Kidney (tissue), 14 donors: ENCODE measurements around the gene MYH7B. TPM values are rescaled to one million over a fixed set of nuclear protein-coding genes. Genes with fewer than 3 reads are reported as not detected.

Experiments
- DNase-seq, 5 donors: peaks; one replicate each; pipeline ENCODE4 v3.0.0-alpha.2; 2013 to 2020
- FAIRE-seq: peaks from 2 replicates; lab custom pipeline; 2012; peaks lifted over from hg19 to GRCh38; lab: Jason Lieb, UNC
- H3K27ac ChIP-seq, 2 donors: one replicate each; pipeline ENCODE4 v1.7.0; 2013; ENCODE audit warnings: low read depth in 2 of 2, low read length in 2 of 2, inconsistent platforms in 1 of 2
- H3K27me3 ChIP-seq: one replicate; pipeline ENCODE4 v1.7.1; 2013; ENCODE audit warnings: low read length, inconsistent platforms; ENCODE audit not compliant: control insufficient read depth, insufficient read depth
- H3K36me3 ChIP-seq, 3 donors: one replicate each; pipeline versions ENCODE4 v1.7.0 to v1.7.1; 2013; ENCODE audit warnings: low read length in 3 of 3, control low read depth in 1 of 3, inconsistent platforms in 1 of 3; ENCODE audit not compliant: insufficient read depth in 3 of 3, control insufficient read depth in 2 of 3
- H3K4me1 ChIP-seq, 3 donors: one replicate each; pipeline versions ENCODE4 v1.7.0 to v1.7.1; 2013; ENCODE audit warnings: low read length in 3 of 3, inconsistent platforms in 1 of 3, low read depth in 1 of 3; ENCODE audit not compliant: control insufficient read depth in 2 of 3, insufficient read depth in 2 of 3
- H3K4me3 ChIP-seq, 3 donors: one replicate each; pipeline versions ENCODE4 v1.7.0 to v1.8.1; 2013; ENCODE audit warnings: low read length in 3 of 3, control low read depth in 1 of 3, inconsistent platforms in 1 of 3
- H3K9ac ChIP-seq, 3 donors: one replicate each; pipeline versions ENCODE4 v1.7.0 to v1.7.1; 2013; ENCODE audit warnings: low read length in 3 of 3, control low read depth in 1 of 3, inconsistent platforms in 1 of 3
- H3K9me3 ChIP-seq, 3 donors: one replicate each; pipeline versions ENCODE4 v1.7.0 to v1.7.1; 2013; ENCODE audit warnings: low read length in 3 of 3, control low read depth in 1 of 3, inconsistent platforms in 1 of 3; ENCODE audit not compliant: control insufficient read depth in 2 of 3, insufficient read depth in 1 of 3
- intact Hi-C: fragments of 100-400 bp; cut with DNase I; formaldehyde crosslinking; loops from one replicate; pipeline ENCODE4 v1.11.1; 2022
- polyA plus RNA-seq: library from polyadenylated mRNA; stranded (reverse); fragments of 350-450 nt; fragmentation: Illumina TruSeq; extraction: RNeasy Lipid Tissue Mini Kit (QIAGEN cat#74804); gene quantifications from one replicate; pipeline ENCODE4 v1.2.3, GENCODE V29; 2014; ENCODE audit warnings: low read depth, low replicate concordance; ENCODE audit not compliant: insufficient read depth
- total RNA-seq: library from RNA; stranded (reverse); fragmentation: NEBNext Ultra II Directional; extraction: Animal tissue kit (Norgen Biotek cat#: 25700); gene quantifications from one replicate; pipeline ENCODE4 v1.2.1, GENCODE V29; 2021
- TF ChIP-seq, protein P1 (sequence below): IDR thresholded peaks from 3 replicates; pipeline ENCODE4 v1.5.1; 2012; ENCODE audit warnings: mild to moderate bottlenecking, moderate library complexity, borderline replicate concordance; ENCODE audit not compliant: insufficient read depth; ENCODE audit errors: extremely low read depth
- donor health status: control.
- donor health status: control.
- donor health status: control.
- donor health status: control.
- donor health status: control.
- donor health status: DM: yes; HTN: yes; CAD: no.
- donor health status: Normal renal cell carcinoma (clear cell type).

The MYH7B gene
- total and polyA plus RNA-seq, 2 donors from 2014 or later: 0.76 to 3.7 TPM

DNA sequence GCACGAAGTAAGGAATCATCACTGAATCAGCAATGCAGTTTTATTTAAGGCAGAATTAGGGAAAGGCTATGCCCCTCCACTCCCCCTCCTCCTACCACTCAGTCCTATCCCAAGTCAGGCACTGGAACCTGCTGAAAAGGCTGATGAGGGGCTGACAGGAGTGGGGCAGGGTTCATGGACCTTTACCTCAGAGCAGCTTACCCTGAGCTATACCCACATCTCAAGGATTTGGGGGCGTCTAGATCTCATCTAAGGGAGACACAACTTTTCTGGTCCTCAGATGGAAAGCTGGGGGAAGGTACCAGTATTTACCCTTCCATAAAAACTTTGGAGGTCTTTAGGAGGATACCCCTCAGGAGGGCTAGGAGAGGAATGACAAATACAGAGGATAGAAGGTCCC lies 27.3 kb upstream of the MYH7B start:
- FAIRE-seq (no peak), DNase-seq (no peak)
- H3K9me3 ChIP-seq: no peaks in the 10 kb centered on the region
- H3K4me3 ChIP-seq: no peak overlapping the region
- H3K4me1 ChIP-seq: no peaks in the 10 kb centered on the region
- no peak overlapping the region for H3K27ac ChIP-seq
- intact Hi-C loops: no loop called here
- peaks cover 2 to 53% (median 37%) of the 10 kb centered on the region in 3 donors for H3K36me3 ChIP-seq
- no peak overlapping the region for H3K9ac ChIP-seq
- H3K27me3 ChIP-seq: no peaks in the 10 kb centered on the region
- TF ChIP-seq, protein P1, sequence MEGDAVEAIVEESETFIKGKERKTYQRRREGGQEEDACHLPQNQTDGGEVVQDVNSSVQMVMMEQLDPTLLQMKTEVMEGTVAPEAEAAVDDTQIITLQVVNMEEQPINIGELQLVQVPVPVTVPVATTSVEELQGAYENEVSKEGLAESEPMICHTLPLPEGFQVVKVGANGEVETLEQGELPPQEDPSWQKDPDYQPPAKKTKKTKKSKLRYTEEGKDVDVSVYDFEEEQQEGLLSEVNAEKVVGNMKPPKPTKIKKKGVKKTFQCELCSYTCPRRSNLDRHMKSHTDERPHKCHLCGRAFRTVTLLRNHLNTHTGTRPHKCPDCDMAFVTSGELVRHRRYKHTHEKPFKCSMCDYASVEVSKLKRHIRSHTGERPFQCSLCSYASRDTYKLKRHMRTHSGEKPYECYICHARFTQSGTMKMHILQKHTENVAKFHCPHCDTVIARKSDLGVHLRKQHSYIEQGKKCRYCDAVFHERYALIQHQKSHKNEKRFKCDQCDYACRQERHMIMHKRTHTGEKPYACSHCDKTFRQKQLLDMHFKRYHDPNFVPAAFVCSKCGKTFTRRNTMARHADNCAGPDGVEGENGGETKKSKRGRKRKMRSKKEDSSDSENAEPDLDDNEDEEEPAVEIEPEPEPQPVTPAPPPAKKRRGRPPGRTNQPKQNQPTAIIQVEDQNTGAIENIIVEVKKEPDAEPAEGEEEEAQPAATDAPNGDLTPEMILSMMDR: no peak

DNA sequence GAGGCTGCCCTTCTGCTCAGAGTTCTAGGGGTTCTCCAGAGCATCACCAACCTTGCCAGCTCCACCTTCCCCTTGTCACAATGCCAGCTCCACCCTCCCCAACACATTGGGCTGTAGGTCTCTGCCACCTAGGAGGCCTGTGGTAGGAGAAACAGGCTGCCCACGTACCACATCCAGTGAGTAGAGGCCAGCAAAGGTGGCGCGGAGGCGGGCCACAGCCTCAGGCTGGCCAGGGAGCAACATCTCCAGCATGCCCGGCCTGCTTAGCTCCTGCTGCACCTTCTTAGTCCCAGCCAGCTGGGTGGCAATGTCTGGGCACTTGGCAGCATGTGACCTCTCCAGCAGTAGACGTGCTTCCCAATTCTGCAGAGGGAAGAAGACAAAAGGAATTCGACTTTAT lies 23.9 kb upstream of the MYH7B start:
- H3K36me3 ChIP-seq: peaks cover 2 to 39% (median 17%) of the 10 kb centered on the region in 3 donors
- no peak overlapping the region for H3K9ac ChIP-seq
- H3K4me1 ChIP-seq: no peaks in the 10 kb centered on the region
- no peak overlapping the region for H3K27ac ChIP-seq
- no peaks in the 10 kb centered on the region for H3K9me3 ChIP-seq
- intact Hi-C loops: no loop called here
- TF ChIP-seq, protein P1: no peak
- FAIRE-seq: no peak
- H3K27me3 ChIP-seq: no peaks in the 10 kb centered on the region
- H3K4me3 ChIP-seq: no peak overlapping the region
- no peak for DNase-seq

DNA sequence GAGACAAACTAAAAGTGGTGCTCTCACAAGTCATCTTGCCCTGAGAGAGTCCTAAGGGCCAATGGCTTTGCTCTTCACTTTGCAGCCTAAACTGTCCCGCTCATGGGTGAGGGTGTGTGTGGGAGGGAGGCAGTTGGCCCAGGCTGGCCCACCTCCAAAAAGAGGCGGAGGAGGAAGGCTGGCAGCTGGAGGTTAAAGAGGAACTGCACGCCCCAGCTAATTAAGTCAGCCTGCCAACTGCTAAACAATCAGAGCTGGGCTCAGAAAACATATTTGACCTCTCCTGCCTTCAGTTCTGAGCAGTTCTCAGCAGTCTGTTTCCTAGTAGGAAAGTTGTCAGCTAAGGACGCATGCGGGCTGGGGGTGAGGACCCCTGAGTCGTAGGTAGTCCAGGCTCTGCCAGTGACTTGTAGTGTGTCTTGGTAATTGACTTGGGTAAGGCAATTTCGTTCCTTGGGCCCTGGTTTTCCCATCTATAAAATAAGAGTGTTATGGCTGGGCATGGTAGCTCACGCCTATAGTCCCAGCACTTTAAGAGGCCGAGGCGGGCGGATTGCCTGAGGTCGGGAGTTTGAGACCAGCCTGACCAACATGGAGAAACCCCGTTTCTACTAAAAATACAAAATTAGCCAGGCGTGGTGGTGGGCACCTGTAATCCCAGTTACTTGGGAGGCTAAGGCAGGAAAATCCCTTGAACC lies 17.1 kb upstream of the MYH7B start:
- Histone ChIP-seq H3K27me3 (no peaks in the 10 kb centered on the region), H3K36me3 (peaks cover 0 to 25% (median 12%) of the 10 kb centered on the region in 3 donors), H3K9me3 (no peaks in the 10 kb centered on the region), H3K9ac (no peak overlapping the region), H3K4me3 (no peak overlapping the region), H3K27ac (peak overlapping the region in 1 of 2 donors; percentile 16), H3K4me1 (peaks cover 0 to 5% (median 2%) of the 10 kb centered on the region in 3 donors)
- FAIRE-seq: no peak
- TF ChIP-seq, protein P1: no peak
- no peak for DNase-seq
- intact Hi-C loops: no loop called here

DNA sequence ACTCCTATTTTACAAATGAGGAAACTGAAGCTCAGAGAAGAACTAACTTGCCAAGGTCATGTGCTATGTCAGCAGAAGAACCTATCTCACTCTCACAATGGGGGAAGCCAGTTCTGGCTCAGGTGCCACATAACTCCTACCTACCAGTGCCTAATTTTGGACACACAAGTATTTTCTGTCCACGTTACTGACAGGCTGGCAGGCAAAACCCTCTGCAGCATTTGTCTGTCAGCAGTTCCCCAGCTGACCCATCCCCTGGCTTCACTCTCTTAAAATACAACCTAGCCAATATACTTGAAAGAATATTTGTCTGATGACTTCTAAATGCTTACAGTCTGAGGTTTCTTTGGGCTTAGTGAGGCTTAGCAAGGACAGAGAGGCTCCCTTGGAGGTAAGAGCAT lies 15.6 kb upstream of the MYH7B start:
- DNase-seq (no peak), FAIRE-seq (no peak)
- peaks cover 0 to 25% (median 12%) of the 10 kb centered on the region in 3 donors for H3K36me3 ChIP-seq
- no peaks in the 10 kb centered on the region for H3K9me3 ChIP-seq
- H3K4me1 ChIP-seq: peaks cover 0 to 5% (median 2%) of the 10 kb centered on the region in 3 donors
- no peak overlapping the region for H3K4me3 ChIP-seq
- TF ChIP-seq, protein P1: no peak
- H3K9ac ChIP-seq: no peak overlapping the region
- no peaks in the 10 kb centered on the region for H3K27me3 ChIP-seq
- H3K27ac ChIP-seq: no peak overlapping the region
- intact Hi-C loops: no loop called here
